Esophagus squamous epithelium (tissue), 4 donors: ENCODE data around the gene MEGF6.

Source experiments
- CTCF ChIP-seq, 6 experiments: fragments of 450-650 bp in 4 of 6; fragments of 200-600 bp in 2 of 6; sonication (generic) in 2 of 6; IDR thresholded peaks; one replicate each; pipeline ENCODE4 v1.5.1; 2016 to 2019; ENCODE audit warnings: antibody characterized with exemption in 6 of 6, mild to moderate bottlenecking in 4 of 6, moderate library complexity in 4 of 6
- POLR2A ChIP-seq, 4 donors: fragments of 450-650 bp; IDR thresholded peaks; one replicate each; pipeline ENCODE4 v1.6.1; 2017; ENCODE audit warnings: antibody characterized with exemption in 4 of 4, mild to moderate bottlenecking in 4 of 4, moderate library complexity in 3 of 4

- no peak for TF ChIP-seq POLR2A (IDR thresholded peaks at IDR 0.05)
- no peak for TF ChIP-seq CTCF (IDR thresholded peaks at IDR 0.05)
Measured at GRCh38 chr1:3440300-3440681, 171.0 kb downstream of the MEGF6 start.
